Left ventricle myocardium inferior (tissue), 1 donor: ENCODE measurements around the gene TSHZ3. TPM values are rescaled to one million over a fixed set of nuclear protein-coding genes. Genes with fewer than 3 reads are reported as not detected.

Experiments used
- DNase-seq: peaks from one replicate; pipeline ENCODE4 v3.0.0-alpha.2; 2020
- H3K27ac ChIP-seq: fragments of 200-600 bp; replicated peaks from 2 replicates; pipeline ENCODE4 v1.8.0; 2021
- H3K27me3 ChIP-seq: fragments of 200-600 bp; 2 replicates; pipeline ENCODE4 v1.8.0; 2021; ENCODE audit warnings: low read depth
- H3K36me3 ChIP-seq: fragments of 200-600 bp; 2 replicates; pipeline ENCODE4 v1.8.0; 2021
- H3K4me1 ChIP-seq: fragments of 200-600 bp; 2 replicates; pipeline ENCODE4 v1.8.0; 2021
- H3K4me3 ChIP-seq: fragments of 200-600 bp; 2 replicates; pipeline ENCODE4 v1.8.0; 2021; ENCODE audit warnings: mild to moderate bottlenecking, moderate library complexity
- H3K9me3 ChIP-seq: fragments of 200-600 bp; replicated peaks from 2 replicates; pipeline ENCODE4 v1.8.0; 2021
- intact Hi-C: fragments of 100-400 bp; cut with micrococcal nuclease; formaldehyde crosslinking; loops from one replicate; pipeline ENCODE4 v1.11.0; 2022
- long read RNA-seq: library from polyadenylated mRNA; unstranded; transcript quantifications from one replicate; pipeline ENCODE4 v2.0.0, GENCODE V29; 2021
- total RNA-seq: library from RNA; stranded (reverse); fragmentation: NEBNext Ultra II Directional; extraction: Animal tissue kit (Norgen Biotek cat#: 25700); gene quantifications from one replicate; pipeline ENCODE4 v1.2.1, GENCODE V29; 2021
- TF ChIP-seq, protein P1 (sequence below): fragments of 200-600 bp; IDR thresholded peaks from 2 replicates; pipeline ENCODE4 v1.8.0; 2021; ENCODE audit warnings: antibody characterized with exemption, mild to moderate bottlenecking, borderline replicate concordance
- donor health status: DM: no; HTN: yes; CAD: no; lungs with severe emphysema.

The TSHZ3 gene, protein sequence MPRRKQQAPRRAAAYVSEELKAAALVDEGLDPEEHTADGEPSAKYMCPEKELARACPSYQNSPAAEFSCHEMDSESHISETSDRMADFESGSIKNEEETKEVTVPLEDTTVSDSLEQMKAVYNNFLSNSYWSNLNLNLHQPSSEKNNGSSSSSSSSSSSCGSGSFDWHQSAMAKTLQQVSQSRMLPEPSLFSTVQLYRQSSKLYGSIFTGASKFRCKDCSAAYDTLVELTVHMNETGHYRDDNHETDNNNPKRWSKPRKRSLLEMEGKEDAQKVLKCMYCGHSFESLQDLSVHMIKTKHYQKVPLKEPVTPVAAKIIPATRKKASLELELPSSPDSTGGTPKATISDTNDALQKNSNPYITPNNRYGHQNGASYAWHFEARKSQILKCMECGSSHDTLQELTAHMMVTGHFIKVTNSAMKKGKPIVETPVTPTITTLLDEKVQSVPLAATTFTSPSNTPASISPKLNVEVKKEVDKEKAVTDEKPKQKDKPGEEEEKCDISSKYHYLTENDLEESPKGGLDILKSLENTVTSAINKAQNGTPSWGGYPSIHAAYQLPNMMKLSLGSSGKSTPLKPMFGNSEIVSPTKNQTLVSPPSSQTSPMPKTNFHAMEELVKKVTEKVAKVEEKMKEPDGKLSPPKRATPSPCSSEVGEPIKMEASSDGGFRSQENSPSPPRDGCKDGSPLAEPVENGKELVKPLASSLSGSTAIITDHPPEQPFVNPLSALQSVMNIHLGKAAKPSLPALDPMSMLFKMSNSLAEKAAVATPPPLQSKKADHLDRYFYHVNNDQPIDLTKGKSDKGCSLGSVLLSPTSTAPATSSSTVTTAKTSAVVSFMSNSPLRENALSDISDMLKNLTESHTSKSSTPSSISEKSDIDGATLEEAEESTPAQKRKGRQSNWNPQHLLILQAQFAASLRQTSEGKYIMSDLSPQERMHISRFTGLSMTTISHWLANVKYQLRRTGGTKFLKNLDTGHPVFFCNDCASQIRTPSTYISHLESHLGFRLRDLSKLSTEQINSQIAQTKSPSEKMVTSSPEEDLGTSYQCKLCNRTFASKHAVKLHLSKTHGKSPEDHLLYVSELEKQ
- total RNA-seq = 2.9 TPM
- long read RNA-seq, full-length matches to known transcripts = 1 of 4 reads
- long read RNA-seq, partial matches to known transcripts = 0 of 4 reads
- long read RNA-seq, other reads (novel, unspliced or antisense) = 3 of 4 reads

GRCh38 chr19:31349160-31349881 lies at the start of gene TSHZ3:
Gene TSHZ3 (minus strand): TSS chr19:31349436. CDS start chr19:31349219, 217 bp downstream.
- intact Hi-C loops = no loop called here
- peaks cover 51% of the 10 kb centered on the region for H3K4me1 ChIP-seq

DNA sequence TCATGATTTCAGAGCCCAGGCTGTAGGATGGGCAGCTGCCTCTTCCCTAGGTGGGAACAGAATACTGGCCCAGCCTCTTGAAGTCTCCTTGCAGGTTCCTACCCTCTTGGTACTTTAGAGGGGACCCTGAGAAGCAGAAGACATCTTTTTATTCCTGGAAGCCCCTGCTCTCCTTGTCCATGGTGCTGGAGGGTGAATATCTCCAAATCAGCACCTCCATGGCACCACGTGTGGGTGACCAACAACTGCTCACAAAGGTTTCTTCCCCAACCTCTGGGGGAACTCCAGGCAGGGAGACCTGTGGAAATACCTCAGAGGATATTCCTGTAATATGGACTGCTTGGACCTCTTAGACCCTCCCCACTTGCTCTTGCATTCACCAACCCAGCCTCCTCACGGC lies 48.1 kb upstream of the TSHZ3 start:
- intact Hi-C loops = no loop called here
- H3K27me3 ChIP-seq = peaks cover 83% of the 10 kb centered on the region
- DNase-seq = no peak
- H3K36me3 ChIP-seq = no peaks in the 10 kb centered on the region
- H3K27ac ChIP-seq = no peak overlapping the region
- no peaks in the 10 kb centered on the region for H3K9me3 ChIP-seq
- H3K4me3 ChIP-seq = no peak overlapping the region
- no peaks in the 10 kb centered on the region for H3K4me1 ChIP-seq
- TF ChIP-seq, protein P1, sequence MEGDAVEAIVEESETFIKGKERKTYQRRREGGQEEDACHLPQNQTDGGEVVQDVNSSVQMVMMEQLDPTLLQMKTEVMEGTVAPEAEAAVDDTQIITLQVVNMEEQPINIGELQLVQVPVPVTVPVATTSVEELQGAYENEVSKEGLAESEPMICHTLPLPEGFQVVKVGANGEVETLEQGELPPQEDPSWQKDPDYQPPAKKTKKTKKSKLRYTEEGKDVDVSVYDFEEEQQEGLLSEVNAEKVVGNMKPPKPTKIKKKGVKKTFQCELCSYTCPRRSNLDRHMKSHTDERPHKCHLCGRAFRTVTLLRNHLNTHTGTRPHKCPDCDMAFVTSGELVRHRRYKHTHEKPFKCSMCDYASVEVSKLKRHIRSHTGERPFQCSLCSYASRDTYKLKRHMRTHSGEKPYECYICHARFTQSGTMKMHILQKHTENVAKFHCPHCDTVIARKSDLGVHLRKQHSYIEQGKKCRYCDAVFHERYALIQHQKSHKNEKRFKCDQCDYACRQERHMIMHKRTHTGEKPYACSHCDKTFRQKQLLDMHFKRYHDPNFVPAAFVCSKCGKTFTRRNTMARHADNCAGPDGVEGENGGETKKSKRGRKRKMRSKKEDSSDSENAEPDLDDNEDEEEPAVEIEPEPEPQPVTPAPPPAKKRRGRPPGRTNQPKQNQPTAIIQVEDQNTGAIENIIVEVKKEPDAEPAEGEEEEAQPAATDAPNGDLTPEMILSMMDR = no peak

More at GRCh38 chr19:31349160-31349881, at the start of gene TSHZ3:
- DNase-seq = peak; percentile 86
- Histone ChIP-seq H3K27ac (peak within 1 kb of the TSS; percentile 96), H3K36me3 (no peaks in the 10 kb centered on the region), H3K4me3 (peak within 1 kb of the TSS; percentile 96), H3K27me3 (peaks cover 45% of the 10 kb centered on the region), H3K9me3 (no peaks in the 10 kb centered on the region)
- TF ChIP-seq, protein P1 = peak; percentile 26

- Histone ChIP-seq H3K4me1 (no peaks in the 10 kb centered on the region), H3K4me3 (no peak overlapping the region), H3K27ac (no peak overlapping the region), H3K36me3 (no peaks in the 10 kb centered on the region), H3K9me3 (no peaks in the 10 kb centered on the region), H3K27me3 (peaks cover 78% of the 10 kb centered on the region)
- intact Hi-C loops = no loop called here
- TF ChIP-seq, protein P1 = no peak
- no peak for DNase-seq
Measured at GRCh38 chr19:31392464-31392863, 43.2 kb upstream of the TSHZ3 start.

DNA sequence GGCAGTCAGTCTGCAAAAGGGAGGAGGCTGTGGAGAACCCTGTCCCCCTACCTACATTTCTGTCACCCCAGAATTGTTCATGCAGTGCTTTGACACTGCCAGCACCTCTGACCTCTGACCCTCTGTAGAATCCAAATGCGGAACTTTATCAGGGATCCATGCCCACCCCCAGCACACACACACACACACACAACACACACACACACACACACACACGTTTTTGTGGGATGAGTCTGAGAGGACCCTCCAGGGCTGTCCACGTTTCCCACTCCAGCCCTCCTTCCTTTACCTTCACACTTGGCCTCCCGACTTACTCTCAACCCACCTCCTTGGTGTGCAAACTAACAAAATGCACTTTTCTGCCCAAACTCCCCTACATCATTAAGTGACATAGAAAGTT lies 42.3 kb upstream of the TSHZ3 start:
- H3K4me3 ChIP-seq = no peak overlapping the region
- no peaks in the 10 kb centered on the region for H3K9me3 ChIP-seq
- H3K4me1 ChIP-seq = no peaks in the 10 kb centered on the region
- intact Hi-C loops = no loop called here
- no peak for DNase-seq
- TF ChIP-seq, protein P1 = no peak
- peaks cover 74% of the 10 kb centered on the region for H3K27me3 ChIP-seq
- no peaks in the 10 kb centered on the region for H3K36me3 ChIP-seq
- H3K27ac ChIP-seq = no peak overlapping the region

GRCh38 chr19:31390711-31391110 lies 41.5 kb upstream of the TSHZ3 start:
- Histone ChIP-seq H3K4me1 (no peaks in the 10 kb centered on the region), H3K9me3 (no peaks in the 10 kb centered on the region), H3K36me3 (no peaks in the 10 kb centered on the region), H3K27me3 (peaks cover 67% of the 10 kb centered on the region), H3K4me3 (no peak overlapping the region), H3K27ac (no peak overlapping the region)
- no peak for DNase-seq
- TF ChIP-seq, protein P1 = no peak
- intact Hi-C loops = no loop called here
